Prostate gland (tissue), 2 donors: ENCODE measurements around the gene GABRG3.

Source experiments
- CTCF ChIP-seq, 4 experiments: fragments of 200-600 bp in 2 of 4; fragments of 450-650 bp in 2 of 4; sonication (generic) in 2 of 4; IDR thresholded peaks; 1 replicate in 3 of 4; 2 replicates in 1 of 4; pipeline ENCODE4 v1.5.1; 2016 to 2019; ENCODE audit warnings: antibody characterized with exemption in 4 of 4, mild to moderate bottlenecking in 2 of 4, moderate library complexity in 2 of 4
- POLR2A ChIP-seq: fragments of 450-650 bp; IDR thresholded peaks from one replicate; pipeline ENCODE4 v1.6.1; 2016; ENCODE audit warnings: antibody characterized with exemption, mild to moderate bottlenecking
- POLR2AphosphoS5 ChIP-seq: sonication (generic); formaldehyde crosslinking; IDR thresholded peaks from one replicate; pipeline ENCODE4 v1.6.1; 2017; ENCODE audit warnings: antibody characterized with exemption

GRCh38 chr15:27382361-27383025, 411.5 kb downstream of the GABRG3 start:
- TF ChIP-seq CTCF (IDR thresholded peaks at IDR 0.05) (no peak), POLR2AphosphoS5 (no peak), POLR2A (no peak)
